Mesendoderm (in vitro differentiated cells): ENCODE measurements around the gene ZG16B. TPM values are rescaled to one million over a fixed set of nuclear protein-coding genes. Genes with fewer than 3 reads are reported as not detected.

Experiments used
- DNase-seq: peaks from one replicate; pipeline ENCODE4 v3.0.0; 2013
- H2AK5ac ChIP-seq: 2 replicates; pipeline ENCODE4 v1.6.1; 2013; ENCODE audit warnings: low read length, inconsistent platforms
- H2BK120ac ChIP-seq: 2 replicates; pipeline ENCODE4 v1.6.1; 2013; ENCODE audit warnings: low read depth, mild to moderate bottlenecking, low read length, moderate library complexity, mixed read lengths
- H2BK15ac ChIP-seq: replicated peaks from 2 replicates; pipeline ENCODE4 v1.6.1; 2013; ENCODE audit warnings: low read depth, mild to moderate bottlenecking, moderate library complexity
- H2BK5ac ChIP-seq: 2 replicates; pipeline ENCODE4 v1.6.1; 2013; ENCODE audit warnings: low read length, inconsistent platforms
- H3K18ac ChIP-seq: 2 replicates; pipeline ENCODE4 v1.6.1; 2013; ENCODE audit warnings: mild to moderate bottlenecking, low read length, mixed read lengths
- H3K23ac ChIP-seq: one replicate; pipeline ENCODE4 v1.6.1; 2013; ENCODE audit warnings: low read length
- H3K27ac ChIP-seq: 2 replicates; pipeline ENCODE4 v1.5.1; 2013; ENCODE audit warnings: low read depth, mild to moderate bottlenecking, inconsistent platforms, low read length, moderate library complexity
- H3K27me3 ChIP-seq: 2 replicates; pipeline ENCODE4 v1.6.1; 2013; ENCODE audit warnings: low read length, control low read depth, mild to moderate bottlenecking, inconsistent platforms; ENCODE audit not compliant: insufficient read depth, poor library complexity
- H3K36me3 ChIP-seq: 2 replicates; pipeline ENCODE4 v1.6.1; 2013; ENCODE audit warnings: low read length, inconsistent platforms; ENCODE audit not compliant: control insufficient read depth, insufficient read depth
- H3K4ac ChIP-seq: one replicate; pipeline ENCODE4 v1.6.1; 2013; ENCODE audit warnings: low read depth, mild to moderate bottlenecking, low read length, moderate library complexity
- H3K4me1 ChIP-seq: 2 replicates; pipeline ENCODE4 v1.6.1; 2013; ENCODE audit warnings: low read depth, low read length, inconsistent platforms; ENCODE audit not compliant: control insufficient read depth
- H3K4me2 ChIP-seq: 2 replicates; pipeline ENCODE4 v1.6.1; 2013; ENCODE audit warnings: low read length
- H3K4me3 ChIP-seq: 2 replicates; pipeline ENCODE4 v1.5.1; 2013; ENCODE audit warnings: mild to moderate bottlenecking, low read length
- H3K56ac ChIP-seq: one replicate; pipeline ENCODE4 v1.6.1; 2013; ENCODE audit warnings: low read length
- H3K79me1 ChIP-seq: 2 replicates; pipeline ENCODE4 v1.6.1; 2013; ENCODE audit warnings: low read length, inconsistent platforms
- H3K79me2 ChIP-seq: 2 replicates; pipeline ENCODE4 v1.6.1; 2013; ENCODE audit warnings: mild to moderate bottlenecking, low read length; ENCODE audit not compliant: control insufficient read depth, insufficient read depth
- H3K9ac ChIP-seq: 2 replicates; pipeline ENCODE4 v1.6.1; 2013; ENCODE audit warnings: low read length, inconsistent platforms
- H4K5ac ChIP-seq: one replicate; pipeline ENCODE4 v1.6.1; 2013; ENCODE audit warnings: low read length
- H4K8ac ChIP-seq: one replicate; pipeline ENCODE4 v1.6.1; 2013; ENCODE audit warnings: low read depth, mild to moderate bottlenecking, control low read depth, low read length, moderate library complexity
- whole genome bisulfite sequencing: extraction: QIAGEN DNeasy Blood & Tissue Kit; methylation state at CpG from one replicate; pipeline ENCODE4 v1.1.7; 2013; ENCODE audit warnings: low lambda C conversion rate, missing lambda C conversion rate; ENCODE audit not compliant: insufficient coverage; ENCODE audit errors: extremely low coverage; 5-methylcytosine and 5-hydroxymethylcytosine counted together
- small RNA-seq: library from polyadenylated mRNA; stranded (forward); fragments of <200 nt; extraction: miRNeasy Mini kit (QIAGEN cat#:217004); gene quantifications from one replicate; pipeline ENCODE3, GENCODE V24; 2013; ENCODE audit not compliant: insufficient read depth

Gene ZG16B

DNA sequence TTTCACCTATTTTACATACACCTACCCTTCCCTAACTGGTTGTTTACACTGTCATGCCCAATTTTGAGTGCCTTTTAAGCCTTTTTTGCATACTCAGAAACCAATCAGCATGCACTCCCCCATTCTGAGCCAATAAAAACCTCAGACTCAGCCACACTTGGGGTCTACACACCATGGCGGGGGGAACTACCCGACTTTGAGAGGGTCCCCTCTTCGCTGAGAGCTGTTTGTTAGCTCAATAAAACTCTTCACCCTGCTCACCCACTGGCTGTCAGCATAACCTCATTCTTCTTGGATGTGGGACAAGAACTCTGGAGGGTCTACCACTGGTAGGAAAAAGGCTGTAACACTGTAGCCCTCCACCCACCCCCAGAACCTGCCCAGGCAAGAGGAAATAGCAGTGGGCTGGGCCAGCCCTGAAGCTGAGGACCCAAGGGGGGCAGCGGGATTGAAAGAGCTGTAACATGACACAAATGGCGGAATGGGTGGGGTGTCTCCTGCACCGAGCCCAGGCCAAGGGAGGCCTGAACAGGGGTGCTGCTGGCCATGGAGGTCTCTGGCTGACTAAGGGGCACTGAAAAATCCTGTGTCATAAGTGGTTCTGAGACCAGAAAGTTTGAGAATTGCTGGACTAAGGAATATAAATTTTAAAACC lies 49.9 kb downstream of the ZG16B start:
- WGBS: no CpG with 5 or more reads among the region's 6 CpGs
- no peak overlapping the region for H2BK120ac ChIP-seq
- DNase-seq: no peak

More for the DNA sequence above, 49.9 kb downstream of the ZG16B start:
- Histone ChIP-seq H3K4ac (no peak overlapping the region), H3K18ac (no peak overlapping the region), H2BK15ac (no peak overlapping the region), H3K4me3 (no peak overlapping the region), H4K8ac (no peak overlapping the region), H4K5ac (no peak overlapping the region), H3K27ac (no peak overlapping the region), H3K4me2 (no peak overlapping the region), H2BK5ac (no peak overlapping the region), H3K23ac (no peak overlapping the region), H3K56ac (no peak overlapping the region), H3K79me1 (no peaks in the 10 kb centered on the region), H3K4me1 (no peaks in the 10 kb centered on the region), H3K27me3 (no peaks in the 10 kb centered on the region), H2AK5ac (no peak overlapping the region), H3K79me2 (no peaks in the 10 kb centered on the region), H3K36me3 (no peaks in the 10 kb centered on the region), H3K9ac (no peak overlapping the region)

Small RNA genes within 50 kb of the gene (small RNA-seq; reads per million reads assigned to genes)
- not detected for gene SNORA3C
